WERI-Rb-1 (cell line): ENCODE data around the gene NLRP7.
"Not testable (repeated sequence)": the region's sequence is repeated elsewhere in the genome, so short reads cannot be mapped to it uniquely, and the experiment has no call there.

ENCODE experiments used
- DNase-seq: peaks from one replicate; pipeline ENCODE4 v3.0.0-alpha.2; 2020
- H3K27ac ChIP-seq: fragments of 250-450 bp; sonication (Bioruptor Pico); 2 replicates; pipeline ENCODE4 v1.5.1; 2020; ENCODE audit warnings: mild to moderate bottlenecking, moderate library complexity
- H3K27me3 ChIP-seq: fragments of 250-450 bp; sonication (Bioruptor Pico); 2 replicates; pipeline ENCODE4 v1.5.1; 2021; ENCODE audit warnings: mild to moderate bottlenecking, low read depth, moderate library complexity; ENCODE audit not compliant: insufficient read depth, severe bottlenecking
- H3K36me3 ChIP-seq: fragments of 250-450 bp; sonication (Bioruptor Pico); 2 replicates; pipeline ENCODE4 v1.5.1; 2020; ENCODE audit warnings: mild to moderate bottlenecking, moderate library complexity
- H3K4me3 ChIP-seq: 2 replicates; pipeline ENCODE4 v1.5.1; 2011; ENCODE audit warnings: low read depth, mild to moderate bottlenecking, control low read depth, low read length
- H3K9me3 ChIP-seq: fragments of 250-450 bp; sonication (Bioruptor Pico); 2 replicates; pipeline ENCODE4 v1.5.1; 2021; ENCODE audit warnings: mild to moderate bottlenecking, moderate library complexity; ENCODE audit not compliant: severe bottlenecking
- CTCF ChIP-seq: IDR thresholded peaks from 2 replicates; pipeline ENCODE4 v1.5.1; 2011; ENCODE audit warnings: low read depth, mild to moderate bottlenecking, control low read depth, inconsistent platforms, low read length

The NLRP7 gene

GRCh38 chr19:54905421-54905802 lies 41.9 kb downstream of the NLRP7 start:
- Histone ChIP-seq H3K36me3 (no peaks in the 10 kb centered on the region), H3K9me3 (peaks cover 2% of the 10 kb centered on the region), H3K4me3 (no peak overlapping the region), H3K27ac (no peak overlapping the region), H3K27me3 (peaks cover 49% of the 10 kb centered on the region)
- no peak for TF ChIP-seq CTCF
- no peak for DNase-seq

GRCh38 chr19:54904261-54904660 lies 43.1 kb downstream of the NLRP7 start:
- not testable (repeated sequence) for H3K36me3 ChIP-seq, H3K4me3 ChIP-seq, H3K9me3 ChIP-seq, H3K27ac ChIP-seq, DNase-seq
- H3K27me3 ChIP-seq: peaks cover 52% of the 10 kb centered on the region

- Histone ChIP-seq H3K27ac (no peak overlapping the region), H3K36me3 (no peaks in the 10 kb centered on the region), H3K27me3 (peaks cover 56% of the 10 kb centered on the region), H3K9me3 (no peaks in the 10 kb centered on the region), H3K4me3 (no peak overlapping the region)
- TF ChIP-seq CTCF: no peak
- no peak for DNase-seq
Observed at GRCh38 chr19:54903303-54903702, 44.0 kb downstream of the NLRP7 start.

- Histone ChIP-seq H3K4me3 (no peak overlapping the region), H3K27ac (no peak overlapping the region), H3K27me3 (peaks cover 57% of the 10 kb centered on the region), H3K36me3 (no peaks in the 10 kb centered on the region), H3K9me3 (no peaks in the 10 kb centered on the region)
- TF ChIP-seq CTCF: no peak
- no peak for DNase-seq
Observed at GRCh38 chr19:54902061-54902460, 45.3 kb downstream of the NLRP7 start.

- H3K27ac ChIP-seq, H3K36me3 ChIP-seq, DNase-seq, H3K4me3 ChIP-seq, H3K9me3 ChIP-seq: not testable (repeated sequence)
- peaks cover 48% of the 10 kb centered on the region for H3K27me3 ChIP-seq
Observed at GRCh38 chr19:54901153-54901552, 46.2 kb downstream of the NLRP7 start.

- not testable (repeated sequence) for H3K9me3 ChIP-seq, H3K36me3 ChIP-seq, H3K27ac ChIP-seq, H3K4me3 ChIP-seq, DNase-seq
- peaks cover 33% of the 10 kb centered on the region for H3K27me3 ChIP-seq
Observed at GRCh38 chr19:54899646-54900045, 47.7 kb downstream of the NLRP7 start.

GRCh38 chr19:54898685-54899084 lies 48.6 kb downstream of the NLRP7 start:
- H3K9me3 ChIP-seq, DNase-seq, H3K36me3 ChIP-seq, H3K4me3 ChIP-seq, H3K27ac ChIP-seq: not testable (repeated sequence)
- H3K27me3 ChIP-seq: peaks cover 36% of the 10 kb centered on the region

- Histone ChIP-seq H3K9me3 (no peaks in the 10 kb centered on the region), H3K4me3 (no peak overlapping the region), H3K36me3 (no peaks in the 10 kb centered on the region), H3K27me3 (peaks cover 51% of the 10 kb centered on the region), H3K27ac (no peak overlapping the region)
- no peak for DNase-seq
- TF ChIP-seq CTCF: no peak
Observed at GRCh38 chr19:54896036-54896435, 51.3 kb downstream of the NLRP7 start.

- H3K27ac ChIP-seq, H3K36me3 ChIP-seq, DNase-seq, H3K9me3 ChIP-seq, H3K4me3 ChIP-seq: not testable (repeated sequence)
- H3K27me3 ChIP-seq: peaks cover 43% of the 10 kb centered on the region
Observed at GRCh38 chr19:54894106-54894505, 53.2 kb downstream of the NLRP7 start.
